Activated CD4-positive, alpha-beta T cell treated with anti-CD3 and anti-CD28 coated beads, Interleukin-2, amount 50 U/mL, for 1 hour (primary cell): Measurements from ENCODE around the gene RNF7.
A peak's percentile ranks its signal among the peaks of the same experiment; 100 is the strongest.
"Not testable (repeated sequence)": the region's sequence is repeated elsewhere in the genome, so short reads cannot be mapped to it uniquely, and the experiment has no call there.

ENCODE experiments used
- DNase-seq: peaks from one replicate; pipeline ENCODE4 v3.0.0-alpha.2; 2020

The RNF7 gene

DNA sequence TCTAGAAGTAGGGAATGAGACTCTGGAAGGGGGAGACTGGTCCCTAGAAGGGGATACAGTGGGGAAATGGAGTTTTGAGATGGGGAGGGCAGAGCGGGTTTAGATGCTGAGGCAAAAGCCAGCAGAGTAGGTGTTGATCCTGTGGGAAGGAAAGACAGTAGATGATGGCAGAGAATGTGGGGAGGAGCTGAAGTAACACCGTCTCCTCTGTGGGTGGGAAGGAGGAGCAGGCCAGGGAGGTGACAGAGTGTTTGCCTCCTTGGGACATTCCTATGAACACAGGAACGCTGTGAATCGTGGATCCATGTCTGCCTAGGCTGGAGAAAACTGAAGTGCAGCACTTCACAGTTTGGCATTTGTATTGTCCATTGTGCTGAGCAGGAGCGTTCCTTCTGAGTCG, 45.5 kb downstream of the RNF7 start:
- DNase-seq: no peak

DNA sequence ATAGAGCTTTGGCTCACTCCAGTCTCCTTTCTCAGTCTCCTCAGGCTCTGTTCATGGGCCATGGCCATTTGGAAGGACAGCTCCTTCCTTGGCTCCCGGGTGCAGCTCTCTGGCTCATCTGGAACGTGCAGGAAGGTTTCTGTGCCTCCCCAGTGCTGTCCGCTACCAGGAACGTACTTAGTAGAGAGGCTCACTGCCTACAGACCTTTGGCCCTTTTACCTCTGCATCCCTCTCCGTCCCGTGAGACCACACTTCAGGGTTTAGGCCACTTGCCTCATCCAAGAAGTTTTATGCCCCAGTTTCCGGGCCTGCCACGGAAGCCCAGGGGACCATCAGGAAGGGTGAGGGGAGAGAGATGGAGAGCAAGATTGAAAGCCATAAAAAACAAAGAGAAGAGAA, 46.0 kb downstream of the RNF7 start:
- no peak for DNase-seq

DNA sequence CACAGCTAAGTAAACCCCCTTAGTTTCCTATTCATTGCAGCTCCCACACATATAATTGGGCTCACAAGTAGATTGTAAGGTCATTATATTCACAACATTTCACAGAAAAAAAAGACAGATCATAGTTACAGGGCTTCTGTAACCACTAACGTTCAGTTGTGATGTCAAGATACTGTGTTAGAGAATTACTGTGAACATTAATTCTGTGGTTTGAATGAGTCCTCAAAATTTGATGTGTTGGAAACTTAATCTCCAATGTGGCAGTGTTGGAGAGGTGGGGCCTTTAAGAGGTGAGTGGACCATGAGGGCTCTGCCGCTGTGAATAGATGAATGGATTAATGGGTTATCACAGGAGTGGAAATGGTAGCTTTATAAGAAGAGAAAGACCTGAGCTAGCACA, 46.4 kb downstream of the RNF7 start:
- DNase-seq: no peak

DNA sequence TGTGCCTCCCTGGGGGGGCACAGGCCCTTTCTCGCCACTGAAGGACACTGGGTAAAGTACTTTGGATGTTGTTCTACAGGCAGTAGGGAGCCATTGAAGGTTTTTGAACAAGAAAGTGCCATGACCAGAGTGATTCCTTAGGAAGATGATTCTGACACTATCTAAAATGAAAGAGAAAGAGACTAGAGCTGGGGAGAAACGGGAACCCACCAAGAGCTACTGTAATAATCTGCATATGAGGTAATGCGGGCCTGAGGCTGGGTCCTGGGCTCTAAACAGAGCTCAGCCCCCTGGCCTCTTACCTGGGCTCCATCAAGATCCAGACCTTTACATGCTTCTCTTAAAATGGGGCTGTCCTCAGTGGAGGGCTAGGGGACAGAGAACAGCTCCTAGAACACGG, 50.1 kb downstream of the RNF7 start:
- no peak for DNase-seq

DNA sequence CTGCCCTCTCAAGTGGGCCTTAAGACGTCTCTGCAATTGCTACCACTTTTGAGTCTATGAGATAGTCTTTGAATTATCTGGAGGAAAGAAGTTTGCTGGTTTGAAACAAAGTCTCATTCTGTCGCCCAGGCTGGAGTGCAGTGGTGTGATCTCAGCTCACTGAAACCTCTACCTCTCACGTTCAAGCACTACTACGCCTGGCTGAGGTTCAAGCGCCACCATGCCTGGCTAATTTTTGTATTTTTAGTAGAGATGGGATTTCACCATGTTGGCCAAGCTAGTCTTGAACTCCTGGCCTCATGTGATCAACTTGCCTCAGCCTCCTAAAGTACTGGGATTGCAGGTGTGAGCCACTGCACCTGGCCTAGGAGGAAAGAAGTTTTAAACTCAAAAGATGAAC, 50.7 kb downstream of the RNF7 start:
- DNase-seq: not testable (repeated sequence)

DNA sequence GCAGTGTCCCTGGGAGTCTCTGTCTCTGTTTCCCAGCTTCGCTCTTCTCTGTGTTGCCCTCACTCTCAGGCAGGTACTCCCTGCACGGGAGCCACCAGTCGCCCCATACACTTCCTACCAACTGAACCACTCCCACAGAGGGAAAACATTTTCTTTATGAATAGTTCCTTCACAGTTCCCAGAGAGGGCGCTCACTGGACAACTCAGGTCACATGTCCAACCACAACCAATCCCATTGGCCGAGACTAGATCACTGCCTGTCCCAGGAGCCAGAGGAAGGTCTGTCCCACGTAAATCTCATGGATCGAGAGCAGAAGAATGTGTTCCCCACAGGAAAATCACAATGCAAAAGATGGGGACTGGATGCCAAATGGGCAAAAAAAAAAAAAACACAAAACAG, 51.2 kb downstream of the RNF7 start:
- no peak for DNase-seq

DNA sequence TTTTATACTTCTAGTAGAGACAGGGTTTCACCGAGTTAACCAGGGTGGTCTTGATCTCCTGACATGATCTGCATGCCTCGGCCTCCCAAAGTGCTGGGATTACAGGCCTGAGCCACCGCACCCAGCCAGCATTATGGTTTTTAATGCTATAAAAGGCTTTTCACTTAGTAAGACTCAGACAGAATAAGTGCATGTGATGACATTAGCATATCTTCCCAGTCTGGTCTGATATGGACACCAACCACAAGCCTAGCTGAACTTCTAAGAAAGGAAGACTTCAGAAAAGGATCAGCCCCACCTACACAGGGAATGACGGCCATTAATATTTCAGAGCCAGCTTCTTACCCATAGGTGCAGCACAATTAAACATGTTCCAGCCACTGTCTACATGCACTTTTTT, 52.1 kb downstream of the RNF7 start:
- DNase-seq: no peak

DNA sequence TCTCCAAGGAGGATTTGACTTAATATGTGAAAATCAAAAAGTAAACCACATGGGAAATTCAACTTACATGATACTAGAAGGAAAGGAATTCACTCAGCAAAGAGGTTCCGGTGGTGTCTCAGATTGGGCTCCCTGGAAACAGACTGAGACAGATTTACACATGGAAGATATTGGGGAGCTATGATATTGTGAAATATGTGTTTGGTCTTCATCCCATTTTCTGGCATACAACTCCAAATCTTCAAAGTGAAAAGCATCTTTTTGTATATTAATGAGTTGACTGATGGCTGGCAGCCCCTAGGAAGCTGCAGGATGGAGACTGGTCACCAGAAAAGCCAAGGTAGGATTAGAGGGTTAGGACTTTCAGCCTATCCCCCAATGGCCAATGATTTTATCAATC, 54.4 kb downstream of the RNF7 start:
- no peak for DNase-seq

DNA sequence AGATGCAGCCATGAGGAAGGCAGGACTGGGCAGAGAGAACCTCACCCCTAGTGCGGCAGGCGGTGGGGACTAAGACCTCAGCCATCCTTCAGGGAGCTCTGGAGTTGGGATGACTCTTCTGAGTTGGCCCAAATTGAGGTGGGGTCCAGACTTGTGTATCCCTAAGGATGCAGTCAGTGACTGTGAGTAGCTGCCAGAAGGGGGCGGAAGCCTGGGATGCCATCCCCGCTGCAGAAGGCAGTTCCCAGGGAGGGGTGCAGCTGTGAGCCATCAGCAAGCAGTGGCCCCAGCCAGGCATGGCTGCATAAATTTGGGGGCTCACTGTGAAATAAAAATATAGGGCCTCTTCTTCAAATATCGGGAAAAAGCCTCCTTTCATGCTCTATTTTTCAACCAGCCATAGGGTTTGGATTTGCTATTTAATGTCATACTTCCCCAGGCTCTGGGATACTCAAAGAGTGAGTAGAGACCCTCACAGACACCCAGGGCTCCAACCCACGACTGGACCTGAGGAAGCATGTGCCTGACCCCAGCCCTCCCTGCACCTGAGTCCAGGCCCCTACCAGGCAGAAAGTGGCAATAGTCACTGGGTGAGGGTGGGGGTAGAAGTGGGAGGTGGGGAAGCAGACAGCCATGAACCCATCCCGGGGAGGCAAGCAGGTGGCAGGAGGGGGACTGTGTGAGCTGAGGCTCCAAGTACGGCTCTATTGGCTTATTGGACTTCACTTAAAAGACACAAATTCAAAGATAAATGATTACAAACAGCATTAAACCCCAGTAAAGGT, 55.6 kb downstream of the RNF7 start:
- DNase-seq: no peak

DNA sequence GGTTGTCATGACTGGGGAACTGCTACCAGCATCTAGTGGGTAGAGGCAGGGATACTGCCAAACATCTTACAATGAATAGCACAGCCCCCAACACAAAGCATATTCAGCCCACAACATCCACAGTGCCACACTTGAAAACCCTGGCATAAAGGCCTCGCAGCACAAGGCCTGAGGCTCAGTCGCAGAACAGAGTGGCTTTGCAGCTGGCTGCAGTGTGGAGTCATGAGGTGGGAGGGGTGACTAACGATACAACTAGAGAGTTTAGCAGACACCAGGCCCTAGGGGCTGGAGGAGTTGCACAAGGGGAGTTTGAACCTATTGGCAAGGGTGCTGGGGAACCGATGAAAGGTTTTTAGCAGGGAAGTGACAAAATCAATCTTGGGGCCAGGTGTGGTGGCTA, 57.2 kb downstream of the RNF7 start:
- DNase-seq: no peak

DNA sequence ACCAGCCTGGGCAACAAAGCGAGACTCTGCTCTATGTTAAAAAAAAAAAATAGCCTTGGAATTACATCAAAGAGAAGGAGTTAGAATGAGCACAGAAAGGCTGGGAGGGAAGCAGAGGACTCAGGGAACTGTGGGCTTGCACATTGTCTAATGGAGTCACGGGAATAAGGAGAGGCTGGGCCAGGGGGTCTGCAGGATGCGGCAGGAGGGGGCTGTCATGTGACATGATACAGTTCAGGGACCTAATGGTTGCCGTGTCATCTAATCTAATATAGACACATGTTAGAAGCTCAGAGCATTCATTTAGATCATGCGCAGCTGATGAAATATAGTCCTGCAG, 57.6 kb downstream of the RNF7 start:
- no peak for DNase-seq

DNA sequence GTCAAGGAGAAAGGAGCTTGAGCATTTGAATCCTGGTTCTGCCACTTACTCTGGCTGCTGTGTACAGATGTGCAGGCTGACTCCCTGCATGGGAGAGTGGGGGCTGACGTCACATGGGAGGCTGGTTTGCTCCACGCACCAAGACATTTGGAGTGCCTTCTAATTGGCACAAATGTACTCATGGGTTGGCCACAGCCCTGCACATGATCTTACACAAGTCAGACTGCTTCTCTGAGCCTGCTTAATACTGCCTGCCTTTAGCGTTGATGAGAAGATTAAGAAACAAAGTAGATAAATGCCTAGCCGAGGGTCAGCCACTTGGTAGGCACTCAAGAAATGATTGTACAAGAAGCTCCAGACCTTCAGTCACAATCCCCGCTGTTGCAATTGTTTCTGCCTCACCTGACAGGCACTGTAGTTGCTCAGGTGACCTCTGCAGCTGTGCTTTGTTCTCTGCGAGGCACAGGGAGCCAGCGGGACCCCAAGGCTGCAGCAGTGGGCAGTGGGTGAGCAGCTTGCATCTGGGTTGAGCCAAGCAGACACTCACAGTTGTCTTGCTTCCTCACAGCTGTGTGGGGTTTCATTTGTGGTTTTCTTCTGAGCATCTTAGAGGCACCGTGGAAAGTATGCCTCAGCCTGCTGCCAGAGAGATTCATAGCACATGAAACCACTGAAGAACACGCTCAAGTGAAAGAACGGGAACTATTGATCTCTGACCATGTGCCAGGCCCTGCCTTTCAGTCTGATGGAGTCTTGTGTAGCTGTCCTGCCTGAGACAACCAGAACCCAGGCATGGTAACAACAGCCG, 58.2 kb downstream of the RNF7 start:
- DNase-seq: peak; percentile 61
